ENCODE measurements around the gene AEBP1. TPM values are rescaled to one million over a fixed set of nuclear protein-coding genes. Genes with fewer than 3 reads are reported as not detected.
A peak's percentile ranks its signal among the peaks of the same experiment; 100 is the strongest.

AEBP1 gene
- total and polyA plus RNA-seq, 9 of the 15 experiments (the other 6 are each of a cell fraction or from before 2014, with no cell fraction given), result 0.03 to 0.78 (median 0.30) TPM; not detected in 2

GRCh38 chr7:44107116-44107960 is 3.2 kb downstream of the AEBP1 start:
- H3K4me2 ChIP-seq (ENCODE audit: insufficient read depth, low read length), result no peak overlapping the region
- intact Hi-C loops (cut with micrococcal nuclease) (no loop called here), in situ Hi-C loops (cut with MboI) (no loop called here)
- peak; percentile 41; the same call in 1 of the 2 replicates for TF ChIP-seq ZNF263 (CRISPR knock-in tag; IDR thresholded peaks at IDR 0.05; ENCODE audit: borderline replicate concordance)
- TF ChIP-seq MBD1 (CRISPR knock-in tag; IDR thresholded peaks at IDR 0.05), result no peak
- no peak for TF ChIP-seq TAF9B (IDR thresholded peaks at IDR 0.05; ENCODE audit: partially characterized antibody)
- POLR2A ChIA-PET, result interaction anchor here (0.6 to 2.7 kb wide), 2 partner anchors 8 to 433 kb away, joined by 4 to 16 read pairs; no protein-coding TSS in a partner anchor
- no peak overlapping the region for H3K27ac ChIP-seq (ENCODE audit: extremely low read depth, low read depth, low read length)
- CTCF ChIA-PET (ENCODE audit: low intra/inter-chr PET ratio), result no interaction called here
- H3K79me2 ChIP-seq (ENCODE audit: control insufficient read depth, insufficient read depth, low read length), result no peaks in the 10 kb centered on the region
- no peak overlapping the region for H2AFZ ChIP-seq (ENCODE audit: low read depth, low read length)
- H3K9me1 ChIP-seq (ENCODE audit: control insufficient read depth, insufficient read depth, low read length), result no peaks in the 10 kb centered on the region
- ATAC-seq (no peak), DNase-seq (ENCODE audit: extremely low read depth in 1 of 4, low spot score in 3 of 4) (no peak), FAIRE-seq (no peak)
- no TSS peak for BruUV-seq (replicated peaks)
- no peaks in the 10 kb centered on the region for H3K36me3 ChIP-seq (ENCODE audit: control insufficient read depth, insufficient read depth, low read length)
- H3K4me1 ChIP-seq (replicated peaks in 1 of 2; ENCODE audit: control insufficient read depth in 2 of 2, insufficient read depth in 2 of 2, low read length in 2 of 2), result peaks cover under 1 to 57% of the 10 kb centered on the region in 2 experiments; a peak in 3 of 5 replicates
- WGBS (ENCODE audit: insufficient coverage, low coverage, missing lambda C conversion rate), result 24% methylated on average over 7 of the region's 18 CpGs
- H3K9ac ChIP-seq (ENCODE audit: insufficient read depth in 1 of 2, low read depth in 2 of 2, low read length in 2 of 2), result peak overlapping the region in 1 of 2 experiments; percentile 10; a peak in 1 of 4 replicates
- H4K20me1 ChIP-seq (replicated peaks; ENCODE audit: control insufficient read depth, insufficient read depth, low read length), result peaks cover 8% of the 10 kb centered on the region; the same call in 1 of the 2 replicates
- H3K9me3 ChIP-seq (replicated peaks; ENCODE audit: control insufficient read depth, insufficient read depth, low read depth, low read length), result no peaks in the 10 kb centered on the region
- H3K4me3 ChIP-seq, result no peak overlapping the region
- peaks cover 19 to 62% of the 10 kb centered on the region in 2 experiments; a peak in 4 of 5 replicates for H3K27me3 ChIP-seq (ENCODE audit: control insufficient read depth in 2 of 2, insufficient read depth in 2 of 2, low read length in 2 of 2)
